NK-92 treated with Interleukin-12 subunit alpha and Interleukin-12 subunit beta, amount 100 ng/mL, for 24 hours (cell line): ENCODE data around the gene BTBD9.

Experiments
- DNase-seq: peaks from one replicate; lab custom pipeline; 2025; lab: John Stamatoyannopoulos, UW

Gene BTBD9

GRCh38 chr6:38160831-38161230, 478.9 kb downstream of the BTBD9 start:
- DNase-seq = no peak

- DNase-seq = no peak
These were observed 480.1 kb downstream of the BTBD9 start for GRCh38 chr6:38159596-38159995.

- DNase-seq = no peak
These were observed 480.9 kb downstream of the BTBD9 start for GRCh38 chr6:38158762-38159350.

- no peak for DNase-seq
These were observed 481.8 kb downstream of the BTBD9 start for GRCh38 chr6:38157905-38158304.

- no peak for DNase-seq
These were observed 482.7 kb downstream of the BTBD9 start for GRCh38 chr6:38156818-38157565.

GRCh38 chr6:38155621-38156204, 484.0 kb downstream of the BTBD9 start:
- DNase-seq = no peak

GRCh38 chr6:38155144-38155543, 484.6 kb downstream of the BTBD9 start:
- no peak for DNase-seq

- no peak for DNase-seq
These were observed 485.0 kb downstream of the BTBD9 start for GRCh38 chr6:38154731-38155130.

GRCh38 chr6:38153798-38154345, 485.9 kb downstream of the BTBD9 start:
- DNase-seq = no peak

GRCh38 chr6:38153076-38153797, 486.5 kb downstream of the BTBD9 start:
- no peak for DNase-seq

- no peak for DNase-seq
These were observed 487.1 kb downstream of the BTBD9 start for GRCh38 chr6:38152620-38153019.

GRCh38 chr6:38151580-38152500, 487.9 kb downstream of the BTBD9 start:
- no peak for DNase-seq

- DNase-seq = no peak
These were observed 488.9 kb downstream of the BTBD9 start for GRCh38 chr6:38150681-38151296.

- no peak for DNase-seq
These were observed 489.7 kb downstream of the BTBD9 start for GRCh38 chr6:38150021-38150420.

GRCh38 chr6:38149531-38149930, 490.2 kb downstream of the BTBD9 start:
- DNase-seq = no peak

GRCh38 chr6:38148606-38149005, 491.1 kb downstream of the BTBD9 start:
- no peak for DNase-seq

GRCh38 chr6:38146734-38147027, 493.0 kb downstream of the BTBD9 start:
- DNase-seq = no peak

- no peak for DNase-seq
These were observed 493.6 kb downstream of the BTBD9 start for GRCh38 chr6:38146021-38146733.

GRCh38 chr6:38144365-38144945, 495.3 kb downstream of the BTBD9 start:
- DNase-seq = no peak
